ENCODE data around the gene TBC1D21.

- no peak for TF ChIP-seq CTCF (conservative IDR thresholded peaks at IDR 0.05; ENCODE audit: low read depth, low read length)
- TF ChIP-seq EZH2 (IDR thresholded peaks at IDR 0.05; ENCODE audit: borderline replicate concordance, low read depth, low read length, poor library complexity, severe bottlenecking) = no peak
Measured at GRCh38 chr15:73928971-73929627, 55.7 kb downstream of the TBC1D21 start.

All from A673 (cell line).